Measurements from ENCODE around the gene KHDC4.
A peak's percentile ranks its signal among the peaks of the same experiment; 100 is the strongest.

Gene KHDC4

GRCh38 chr1:155950829-155951228 is 16.6 kb upstream of the KHDC4 start:
- no peak for TF ChIP-seq CTCF (IDR thresholded peaks at IDR 0.05; ENCODE audit: low read depth, low read length)
- no peak for TF ChIP-seq POLR2A (IDR thresholded peaks at IDR 0.05; ENCODE audit: extremely low read depth, insufficient read length)
- no peak for TF ChIP-seq MYC (IDR thresholded peaks at IDR 0.05; ENCODE audit: low read depth, low read length)
- TF ChIP-seq MAX (IDR thresholded peaks at IDR 0.05; ENCODE audit: low read depth, low read length) = no peak
- DNase-seq (ENCODE audit: low read depth) = no peak

GRCh38 chr1:155947741-155948140 is 13.5 kb upstream of the KHDC4 start:
- TF ChIP-seq POLR2A (IDR thresholded peaks at IDR 0.05; ENCODE audit: extremely low read depth, insufficient read length) = no peak
- no peak for TF ChIP-seq CTCF (IDR thresholded peaks at IDR 0.05; ENCODE audit: low read depth, low read length)
- no peak for TF ChIP-seq MYC (IDR thresholded peaks at IDR 0.05; ENCODE audit: low read depth, low read length)
- TF ChIP-seq MAX (IDR thresholded peaks at IDR 0.05; ENCODE audit: low read depth, low read length) = no peak
- DNase-seq (ENCODE audit: low read depth) = no peak
- no peak overlapping the region for H3K4me3 ChIP-seq (ENCODE audit: low read depth, low read length)

More at GRCh38 chr1:155950829-155951228, 16.6 kb upstream of the KHDC4 start:
- no peak overlapping the region for H3K4me3 ChIP-seq (ENCODE audit: low read depth, low read length)

- H3K4me3 ChIP-seq (ENCODE audit: low read depth, low read length) = no peak overlapping the region
- no peak for DNase-seq (ENCODE audit: low read depth)
- TF ChIP-seq CTCF (IDR thresholded peaks at IDR 0.05; ENCODE audit: low read depth, low read length) (no peak), MYC (IDR thresholded peaks at IDR 0.05; ENCODE audit: low read depth, low read length) (no peak), MAX (IDR thresholded peaks at IDR 0.05; ENCODE audit: low read depth, low read length) (no peak), POLR2A (IDR thresholded peaks at IDR 0.05; ENCODE audit: extremely low read depth, insufficient read length) (no peak)
Observed at GRCh38 chr1:155947292-155947691, 13.1 kb upstream of the KHDC4 start.

- TF ChIP-seq MYC (IDR thresholded peaks at IDR 0.05; ENCODE audit: low read depth, low read length) (no peak), CTCF (IDR thresholded peaks at IDR 0.05; ENCODE audit: low read depth, low read length) (no peak), POLR2A (IDR thresholded peaks at IDR 0.05; ENCODE audit: extremely low read depth, insufficient read length) (no peak), MAX (IDR thresholded peaks at IDR 0.05; ENCODE audit: low read depth, low read length) (no peak)
- no peak for DNase-seq (ENCODE audit: low read depth)
- H3K4me3 ChIP-seq (ENCODE audit: low read depth, low read length) = no peak overlapping the region
Observed at GRCh38 chr1:155946633-155947219, 12.5 kb upstream of the KHDC4 start.

GRCh38 chr1:155944444-155944799 is 10.2 kb upstream of the KHDC4 start:
- TF ChIP-seq MYC (IDR thresholded peaks at IDR 0.05; ENCODE audit: low read depth, low read length) (no peak), CTCF (IDR thresholded peaks at IDR 0.05; ENCODE audit: low read depth, low read length) (no peak), MAX (IDR thresholded peaks at IDR 0.05; ENCODE audit: low read depth, low read length) (no peak), POLR2A (IDR thresholded peaks at IDR 0.05; ENCODE audit: extremely low read depth, insufficient read length) (no peak)
- peak; percentile 58 for DNase-seq (ENCODE audit: low read depth)

More at GRCh38 chr1:155944444-155944799, 10.2 kb upstream of the KHDC4 start:
- no peak overlapping the region for H3K4me3 ChIP-seq (ENCODE audit: low read depth, low read length)
